Smooth muscle cell (in vitro differentiated cells): Measurements from ENCODE around the gene CCDC33. TPM values are rescaled to one million over a fixed set of nuclear protein-coding genes. Genes with fewer than 3 reads are reported as not detected.

Experiments
- DNase-seq: peaks from one replicate; lab custom pipeline; 2025; ENCODE audit not compliant: unreplicated experiment; lab: John Stamatoyannopoulos, UW
- H2AFZ ChIP-seq: fragments of 200-600 bp; sonication (generic); 2 replicates; pipeline ENCODE4 v1.6.0; 2016; ENCODE audit warnings: antibody characterized with exemption, low read depth, mild to moderate bottlenecking
- H3F3A ChIP-seq: fragments of 200-600 bp; sonication (generic); 2 replicates; pipeline ENCODE4 v1.6.0; 2017; ENCODE audit warnings: antibody characterized with exemption, low read depth
- H3K27ac ChIP-seq: fragments of 200-600 bp; sonication (generic); 2 replicates; pipeline ENCODE4 v1.5.1; 2016; ENCODE audit warnings: low read depth, mild to moderate bottlenecking
- H3K27me3 ChIP-seq: fragments of 200-600 bp; sonication (generic); 2 replicates; pipeline ENCODE4 v1.6.1; 2016; ENCODE audit warnings: low read depth, mild to moderate bottlenecking
- H3K36me3 ChIP-seq: fragments of 200-600 bp; sonication (generic); 2 replicates; pipeline ENCODE4 v1.5.1; 2016; ENCODE audit warnings: low read depth
- H3K4me1 ChIP-seq: fragments of 200-600 bp; sonication (generic); 2 replicates; pipeline ENCODE4 v1.5.1; 2016; ENCODE audit warnings: low read depth
- H3K4me2 ChIP-seq: fragments of 200-600 bp; sonication (generic); 2 replicates; pipeline ENCODE4 v1.6.0; 2016; ENCODE audit warnings: mild to moderate bottlenecking
- H3K4me3 ChIP-seq: fragments of 200-600 bp; sonication (generic); 2 replicates; pipeline ENCODE4 v1.5.1; 2016; ENCODE audit warnings: mild to moderate bottlenecking
- H3K79me2 ChIP-seq: fragments of 200-600 bp; sonication (generic); 2 replicates; pipeline ENCODE4 v1.6.0; 2016; ENCODE audit warnings: low read depth, mild to moderate bottlenecking
- H3K9ac ChIP-seq: fragments of 200-600 bp; sonication (generic); 2 replicates; pipeline ENCODE4 v1.6.0; 2016; ENCODE audit warnings: low read depth
- H3K9me3 ChIP-seq: fragments of 200-600 bp; sonication (generic); replicated peaks from 2 replicates; pipeline ENCODE4 v1.5.1; 2016; ENCODE audit warnings: low read depth
- H4K20me1 ChIP-seq: fragments of 200-600 bp; sonication (generic); 2 replicates; pipeline ENCODE4 v1.6.0; 2016; ENCODE audit warnings: low read depth
- CTCF ChIP-seq: fragments of 200-600 bp; sonication (generic); IDR thresholded peaks from 2 replicates; pipeline ENCODE4 v1.5.1; 2017; ENCODE audit warnings: borderline replicate concordance, mild to moderate bottlenecking, antibody characterized with exemption; ENCODE audit not compliant: insufficient read depth, poor library complexity, severe bottlenecking
- WGBS: methylation state at CpG from one replicate; pipeline ENCODE4 v1.1.7; 2016; ENCODE audit warnings: low lambda C conversion rate; 5-methylcytosine and 5-hydroxymethylcytosine counted together
- polyA plus RNA-seq: library from polyadenylated mRNA; unstranded; fragments of >200 nt; fragmentation: Nextera tagmentation; extraction: Ambion mirVana; gene quantifications from 2 replicates; pipeline ENCODE4 v1.2.1, GENCODE V29; 2016
- total RNA-seq: library from RNA; depleted of rRNA; stranded (reverse); fragments of >200 nt; gene quantifications from 2 replicates; pipeline ENCODE4 v1.2.3, GENCODE V29; 2014

Gene CCDC33
- total and polyA plus RNA-seq, 2 experiments from 2014 or later: 3.8 to 5.8 TPM

- no peak for TF ChIP-seq CTCF
- 95% methylated on average over 1 of the region's 1 CpG for WGBS
- Histone ChIP-seq H3K27me3 (no peaks in the 10 kb centered on the region), H3K9ac (no peak overlapping the region), H3F3A (no peaks in the 10 kb centered on the region), H3K4me3 (no peak overlapping the region), H3K27ac (no peak overlapping the region), H3K36me3 (no peaks in the 10 kb centered on the region), H4K20me1 (no peaks in the 10 kb centered on the region), H3K4me2 (no peak overlapping the region), H3K4me1 (no peaks in the 10 kb centered on the region), H3K9me3 (no peaks in the 10 kb centered on the region), H3K79me2 (no peaks in the 10 kb centered on the region), H2AFZ (no peak overlapping the region)
- no peak for DNase-seq
Measured at GRCh38 chr15:74376226-74376625, 140.1 kb downstream of the CCDC33 start.

DNA sequence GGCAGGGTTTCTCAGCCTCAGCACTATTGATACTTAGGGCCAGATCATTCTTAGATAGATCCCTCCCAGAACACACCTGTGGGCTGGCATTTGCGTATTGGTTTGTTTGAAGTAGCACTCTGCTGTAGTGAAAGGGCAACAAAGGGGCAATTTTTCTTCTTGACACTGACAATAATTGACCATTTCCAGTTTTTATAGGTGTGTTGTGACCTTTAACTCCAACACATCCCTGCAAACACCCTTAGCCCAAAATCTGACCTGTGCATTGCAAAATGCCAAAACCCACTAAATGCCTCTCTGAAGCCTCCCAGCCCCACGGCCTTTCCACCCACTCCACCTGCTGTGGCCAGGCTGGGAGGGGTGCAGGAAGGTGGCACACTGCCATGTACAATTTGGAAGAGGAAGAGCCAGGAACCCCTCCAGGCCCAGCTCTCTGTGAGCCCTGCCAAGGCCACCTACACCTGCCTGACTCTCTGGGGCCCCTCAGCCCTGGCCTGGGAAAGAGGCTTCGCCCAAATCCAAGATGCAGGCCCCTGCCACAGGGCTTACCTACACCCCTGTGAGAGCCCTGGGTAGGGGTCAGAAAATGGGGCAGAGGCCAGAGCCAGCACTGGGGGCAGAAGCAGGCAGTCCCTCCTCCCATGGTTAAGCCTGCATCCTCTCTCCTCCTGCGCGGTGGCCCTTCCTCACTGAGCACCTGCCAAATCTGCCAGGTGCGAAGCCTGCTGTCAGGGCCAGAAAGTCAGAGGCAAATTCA lies 140.9 kb downstream of the CCDC33 start:
- H3K36me3 ChIP-seq: no peaks in the 10 kb centered on the region
- WGBS: 97% methylated on average over 6 of the region's 6 CpGs

GRCh38 chr15:74377831-74378766 lies 142.0 kb downstream of the CCDC33 start:
- peak overlapping the region; percentile 94 for H3K27ac ChIP-seq
- TF ChIP-seq CTCF: no peak

More for the DNA sequence above, 140.9 kb downstream of the CCDC33 start:
- no peak for DNase-seq
- no peak overlapping the region for H3K27ac ChIP-seq
- H3K9me3 ChIP-seq: no peaks in the 10 kb centered on the region
- H3K4me3 ChIP-seq: no peak overlapping the region
- TF ChIP-seq CTCF: no peak
- no peaks in the 10 kb centered on the region for H4K20me1 ChIP-seq
- no peak overlapping the region for H3K9ac ChIP-seq
- H2AFZ ChIP-seq: no peak overlapping the region
- no peaks in the 10 kb centered on the region for H3K27me3 ChIP-seq
- no peak overlapping the region for H3K4me2 ChIP-seq
- no peaks in the 10 kb centered on the region for H3F3A ChIP-seq
- H3K4me1 ChIP-seq: no peaks in the 10 kb centered on the region
- H3K79me2 ChIP-seq: no peaks in the 10 kb centered on the region

More at GRCh38 chr15:74377831-74378766, 142.0 kb downstream of the CCDC33 start:
- WGBS: 84% methylated on average over 15 of the region's 15 CpGs
- Histone ChIP-seq H3K4me2 (peak overlapping the region; percentile 53), H3K9me3 (no peaks in the 10 kb centered on the region), H3K4me3 (no peak overlapping the region), H2AFZ (no peak overlapping the region), H3F3A (no peaks in the 10 kb centered on the region), H4K20me1 (no peaks in the 10 kb centered on the region), H3K4me1 (no peaks in the 10 kb centered on the region), H3K27me3 (no peaks in the 10 kb centered on the region), H3K36me3 (no peaks in the 10 kb centered on the region), H3K79me2 (no peaks in the 10 kb centered on the region), H3K9ac (peak overlapping the region; percentile 84)
- DNase-seq: no peak
